Progenitor cell of endocrine pancreas (in vitro differentiated cells): ENCODE results near the gene PGK1. TPM values are rescaled to one million over a fixed set of nuclear protein-coding genes. Genes with fewer than 3 reads are reported as not detected.
A peak's percentile ranks its signal among the peaks of the same experiment; 100 is the strongest.

Experiments used
- DNase-seq: peaks from one replicate; pipeline ENCODE4 v3.0.0; 2021; ENCODE audit warnings: low spot score; ENCODE audit not compliant: unreplicated experiment
- H3K27ac Mint-ChIP-seq: 2 replicates; pipeline ENCODE4 v1.8.0; 2021; ENCODE audit warnings: mild to moderate bottlenecking, moderate library complexity, mixed read lengths
- H3K27me3 Mint-ChIP-seq: 2 replicates; pipeline ENCODE4 v1.8.0; 2021; ENCODE audit warnings: mixed read lengths
- H3K36me3 Mint-ChIP-seq: 2 replicates; pipeline ENCODE4 v1.8.0; 2022; ENCODE audit warnings: mixed read lengths; ENCODE audit not compliant: insufficient read depth
- H3K4me1 Mint-ChIP-seq: 2 replicates; pipeline ENCODE4 v1.8.0; 2021; ENCODE audit warnings: low read depth, mixed read lengths
- H3K4me3 Mint-ChIP-seq: 2 replicates; pipeline ENCODE4 v1.8.0; 2021; ENCODE audit warnings: low read depth, mild to moderate bottlenecking, moderate library complexity, mixed read lengths
- H3K9me3 Mint-ChIP-seq: 2 replicates; pipeline ENCODE4 v1.8.0; 2021; ENCODE audit warnings: low read depth, mixed read lengths
- CTCF ChIP-seq: fragments of 200-600 bp; sonication (generic); IDR thresholded peaks from one replicate; pipeline ENCODE4 v1.5.0; 2021; ENCODE audit warnings: antibody characterized with exemption, mild to moderate bottlenecking; ENCODE audit not compliant: unreplicated experiment
- total RNA-seq: library from RNA; stranded (reverse); gene quantifications from 2 replicates; pipeline ENCODE4 v1.2.1, GENCODE V29; 2021

Gene PGK1
- total RNA-seq, 1 donor from 2014 or later: 156 TPM

- Mint-ChIP-seq H3K36me3 (peaks cover 6% of the 10 kb centered on the region), H3K4me3 (no peak overlapping the region), H3K27me3 (no peaks in the 10 kb centered on the region), H3K4me1 (no peaks in the 10 kb centered on the region), H3K27ac (no peak overlapping the region), H3K9me3 (peaks cover 9% of the 10 kb centered on the region)
- no peak for DNase-seq
- TF ChIP-seq CTCF: no peak
Measured at GRCh38 chrX:78129714-78130113, 25.7 kb downstream of the PGK1 start.

GRCh38 chrX:78130396-78130795 is 26.3 kb downstream of the PGK1 start:
- peaks cover 5% of the 10 kb centered on the region for H3K36me3 Mint-ChIP-seq
- no peak for TF ChIP-seq CTCF
- H3K4me3 Mint-ChIP-seq: no peak overlapping the region
- no peak for DNase-seq
- peaks cover 9% of the 10 kb centered on the region for H3K9me3 Mint-ChIP-seq
- no peaks in the 10 kb centered on the region for H3K27me3 Mint-ChIP-seq
- H3K27ac Mint-ChIP-seq: no peak overlapping the region
- H3K4me1 Mint-ChIP-seq: no peaks in the 10 kb centered on the region

- no peak for DNase-seq
- Mint-ChIP-seq H3K9me3 (peaks cover 9% of the 10 kb centered on the region), H3K27ac (no peak overlapping the region)
Measured at GRCh38 chrX:78131117-78131516, 27.1 kb downstream of the PGK1 start.

GRCh38 chrX:78133238-78133960 is 29.4 kb downstream of the PGK1 start:
- no peak overlapping the region for H3K27ac Mint-ChIP-seq
- no peaks in the 10 kb centered on the region for H3K36me3 Mint-ChIP-seq
- H3K4me3 Mint-ChIP-seq: no peak overlapping the region
- TF ChIP-seq CTCF: no peak
- no peaks in the 10 kb centered on the region for H3K4me1 Mint-ChIP-seq
- DNase-seq: no peak
- H3K9me3 Mint-ChIP-seq: peaks cover 10% of the 10 kb centered on the region
- no peaks in the 10 kb centered on the region for H3K27me3 Mint-ChIP-seq

More at GRCh38 chrX:78131117-78131516, 27.1 kb downstream of the PGK1 start:
- H3K4me1 Mint-ChIP-seq: no peaks in the 10 kb centered on the region
- no peak for TF ChIP-seq CTCF
- H3K36me3 Mint-ChIP-seq: peaks cover 2% of the 10 kb centered on the region
- H3K4me3 Mint-ChIP-seq: no peak overlapping the region
- no peaks in the 10 kb centered on the region for H3K27me3 Mint-ChIP-seq

GRCh38 chrX:78139160-78140123 is 35.4 kb downstream of the PGK1 start, which contains the start of gene TAF9B:
TSS of gene TAF9B (minus strand) at chrX:78139650. CDS start at chrX:78139611, 39 bp downstream.
- no peak for TF ChIP-seq CTCF
- peaks cover 11% of the 10 kb centered on the region for H3K9me3 Mint-ChIP-seq

More at GRCh38 chrX:78139160-78140123, 35.4 kb downstream of the PGK1 start, which contains the start of gene TAF9B:
- no peaks in the 10 kb centered on the region for H3K4me1 Mint-ChIP-seq
- no peaks in the 10 kb centered on the region for H3K27me3 Mint-ChIP-seq
- peak; percentile 52 for DNase-seq
- peak within 1 kb of the TSS; percentile 96 for H3K27ac Mint-ChIP-seq
- H3K4me3 Mint-ChIP-seq: peak within 1 kb of the TSS; percentile 90
- H3K36me3 Mint-ChIP-seq: peaks cover 3% of the 10 kb centered on the region
